HEK293 (cell line): ENCODE data around the gene MGAT4B.

Experiments
- AEBP2 ChIP-seq: fragments of 450-650 bp; formaldehyde crosslinking; IDR thresholded peaks from 2 replicates; pipeline ENCODE4 v1.5.1; 2016; ENCODE audit warnings: missing biosample characterization, missing genetic modification characterization, borderline replicate concordance
- BCL11B ChIP-seq: fragments of 450-650 bp; formaldehyde crosslinking; IDR thresholded peaks from 2 replicates; pipeline ENCODE4 v1.5.1; 2016; ENCODE audit warnings: low read depth, missing biosample characterization, missing genetic modification characterization
- FEZF1 ChIP-seq: fragments of 450-650 bp; formaldehyde crosslinking; IDR thresholded peaks from 2 replicates; pipeline ENCODE4 v1.5.1; 2016; ENCODE audit warnings: missing biosample characterization, missing genetic modification characterization
- GFI1B ChIP-seq: fragments of 450-650 bp; formaldehyde crosslinking; IDR thresholded peaks from 2 replicates; pipeline ENCODE4 v1.5.1; 2016; ENCODE audit warnings: missing biosample characterization, missing genetic modification characterization
- GLIS1 ChIP-seq: fragments of 450-650 bp; formaldehyde crosslinking; IDR thresholded peaks from 2 replicates; pipeline ENCODE4 v1.5.1; 2016; ENCODE audit warnings: missing biosample characterization, missing genetic modification characterization
- GLIS2 ChIP-seq: fragments of 450-650 bp; formaldehyde crosslinking; IDR thresholded peaks from 2 replicates; pipeline ENCODE4 v1.5.1; 2016; ENCODE audit warnings: missing biosample characterization, missing genetic modification characterization
- ZFHX2 ChIP-seq: fragments of 450-650 bp; formaldehyde crosslinking; conservative IDR thresholded peaks from 2 replicates; pipeline ENCODE4 v1.5.1; 2016; ENCODE audit warnings: missing biosample characterization, missing genetic modification characterization
- ZFP69B ChIP-seq: fragments of 450-650 bp; formaldehyde crosslinking; IDR thresholded peaks from 2 replicates; pipeline ENCODE4 v1.5.1; 2016; ENCODE audit warnings: missing biosample characterization, missing genetic modification characterization
- ZNF311 ChIP-seq: fragments of 450-650 bp; formaldehyde crosslinking; IDR thresholded peaks from 2 replicates; pipeline ENCODE4 v1.5.1; 2017; ENCODE audit warnings: missing biosample characterization, missing genetic modification characterization, borderline replicate concordance
- ZNF513 ChIP-seq: fragments of 450-650 bp; IDR thresholded peaks from 2 replicates; pipeline ENCODE4 v1.5.1; 2018; ENCODE audit warnings: missing biosample characterization, missing genetic modification characterization
- ZNF549 ChIP-seq: fragments of 450-650 bp; IDR thresholded peaks from 2 replicates; pipeline ENCODE4 v1.5.1; 2018; ENCODE audit warnings: missing biosample characterization, missing genetic modification characterization, mild to moderate bottlenecking, inconsistent platforms, moderate library complexity
- ZNF585B ChIP-seq: fragments of 450-650 bp; formaldehyde crosslinking; IDR thresholded peaks from 2 replicates; pipeline ENCODE4 v1.5.1; 2016; ENCODE audit warnings: missing biosample characterization, missing genetic modification characterization
- ZNF624 ChIP-seq: fragments of 450-650 bp; formaldehyde crosslinking; IDR thresholded peaks from 2 replicates; pipeline ENCODE4 v1.5.1; 2017; ENCODE audit warnings: missing biosample characterization, missing genetic modification characterization
- ZNF747 ChIP-seq: fragments of 450-650 bp; formaldehyde crosslinking; IDR thresholded peaks from 2 replicates; pipeline ENCODE4 v1.5.1; 2016; ENCODE audit warnings: missing biosample characterization, missing genetic modification characterization
- ZSCAN30 ChIP-seq: fragments of 450-650 bp; IDR thresholded peaks from 2 replicates; pipeline ENCODE4 v1.5.1; 2018; ENCODE audit warnings: missing biosample characterization, mild to moderate bottlenecking, missing genetic modification characterization, moderate library complexity
- TF ChIP-seq, protein P1 (sequence below): fragments of 450-650 bp; formaldehyde crosslinking; IDR thresholded peaks from 2 replicates; pipeline ENCODE4 v1.5.1; 2016; ENCODE audit warnings: missing biosample characterization, missing genetic modification characterization
- TF ChIP-seq, protein P2 (sequence below): fragments of 450-650 bp; formaldehyde crosslinking; IDR thresholded peaks from 2 replicates; pipeline ENCODE4 v1.5.1; 2016; ENCODE audit warnings: missing biosample characterization, missing genetic modification characterization, borderline replicate concordance
- TF ChIP-seq, protein P3 (sequence below): fragments of 450-650 bp; formaldehyde crosslinking; IDR thresholded peaks from 2 replicates; pipeline ENCODE4 v1.5.1; 2017; ENCODE audit warnings: missing biosample characterization, missing genetic modification characterization
- TF ChIP-seq, protein P4 (sequence below): fragments of 450-650 bp; formaldehyde crosslinking; IDR thresholded peaks from 2 replicates; pipeline ENCODE4 v1.5.1; 2017; ENCODE audit warnings: missing biosample characterization, missing genetic modification characterization
- TF ChIP-seq, protein P5 (sequence below): fragments of 450-650 bp; formaldehyde crosslinking; IDR thresholded peaks from 2 replicates; pipeline ENCODE4 v1.5.1; 2016; ENCODE audit warnings: missing biosample characterization, missing genetic modification characterization

The MGAT4B gene

DNA sequence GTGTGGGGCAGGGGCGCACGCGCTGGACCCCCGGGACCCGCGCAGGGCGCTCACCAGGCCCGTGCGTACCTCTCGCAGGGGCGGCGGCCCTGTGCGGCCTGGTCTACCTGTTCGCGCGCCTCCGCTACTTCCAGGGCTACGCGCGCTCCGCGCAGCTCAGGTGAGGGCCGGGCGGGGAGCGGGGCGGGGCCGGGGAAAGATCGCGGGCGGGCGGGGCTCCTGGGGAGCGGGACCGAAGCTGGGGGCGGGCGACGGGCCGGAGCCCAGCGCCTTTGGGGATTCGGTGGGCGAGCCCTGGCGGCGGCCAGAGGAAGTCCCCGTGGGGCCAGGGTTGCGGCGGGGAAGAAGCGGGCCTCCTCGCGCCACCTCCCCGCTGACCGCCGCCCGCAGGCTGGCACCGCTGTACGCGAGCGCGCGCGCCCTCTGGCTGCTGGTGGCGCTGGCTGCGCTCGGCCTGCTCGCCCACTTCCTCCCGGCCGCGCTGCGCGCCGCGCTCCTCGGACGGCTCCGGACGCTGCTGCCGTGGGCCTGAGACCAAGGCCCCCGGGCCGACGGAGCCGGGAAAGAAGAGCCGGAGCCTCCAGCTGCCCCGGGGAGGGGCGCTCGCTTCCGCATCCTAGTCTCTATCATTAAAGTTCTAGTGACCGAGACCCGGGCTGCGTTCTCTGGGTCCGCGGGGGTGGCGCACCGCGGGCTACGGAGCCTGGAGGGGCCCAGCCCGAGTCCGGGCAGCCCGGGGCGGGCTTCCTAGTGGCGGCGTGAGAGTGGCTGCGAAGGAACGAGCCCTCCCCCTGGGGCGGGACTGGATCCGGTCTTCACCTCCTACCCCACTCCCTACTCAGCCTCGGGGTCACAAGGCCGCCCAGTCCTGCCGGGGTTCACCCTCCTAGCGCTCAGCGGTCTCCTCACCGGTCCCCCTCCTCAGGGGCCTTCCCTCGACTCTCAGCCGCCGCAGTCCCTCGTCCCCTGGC lies 10.5 kb downstream of the MGAT4B start (continued):
- TF ChIP-seq, protein P1, sequence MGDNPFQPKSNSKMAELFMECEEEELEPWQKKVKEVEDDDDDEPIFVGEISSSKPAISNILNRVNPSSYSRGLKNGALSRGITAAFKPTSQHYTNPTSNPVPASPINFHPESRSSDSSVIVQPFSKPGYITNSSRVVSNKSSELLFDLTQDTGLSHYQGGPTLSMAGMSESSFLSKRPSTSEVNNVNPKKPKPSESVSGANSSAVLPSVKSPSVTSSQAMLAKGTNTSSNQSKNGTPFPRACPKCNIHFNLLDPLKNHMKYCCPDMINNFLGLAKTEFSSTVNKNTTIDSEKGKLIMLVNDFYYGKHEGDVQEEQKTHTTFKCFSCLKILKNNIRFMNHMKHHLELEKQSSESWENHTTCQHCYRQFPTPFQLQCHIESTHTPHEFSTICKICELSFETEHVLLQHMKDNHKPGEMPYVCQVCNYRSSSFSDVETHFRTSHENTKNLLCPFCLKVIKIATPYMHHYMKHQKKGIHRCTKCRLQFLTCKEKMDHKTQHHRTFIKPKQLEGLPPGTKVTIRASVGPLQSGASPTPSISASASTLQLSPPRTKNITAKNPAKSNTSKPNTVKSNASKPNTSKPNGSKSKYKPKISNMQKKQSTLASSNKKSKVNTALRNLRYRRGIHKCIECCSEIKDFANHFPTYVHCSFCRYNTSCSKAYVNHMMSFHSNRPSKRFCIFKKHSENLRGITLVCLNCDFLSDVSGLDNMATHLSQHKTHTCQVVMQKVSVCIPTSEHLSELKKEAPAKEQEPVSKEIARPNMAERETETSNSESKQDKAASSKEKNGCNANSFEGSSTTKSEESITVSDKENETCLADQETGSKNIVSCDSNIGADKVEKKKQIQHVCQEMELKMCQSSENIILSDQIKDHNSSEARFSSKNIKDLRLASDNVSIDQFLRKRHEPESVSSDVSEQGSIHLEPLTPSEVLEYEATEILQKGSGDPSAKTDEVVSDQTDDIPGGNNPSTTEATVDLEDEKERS (tag by site-specific recombination), result no peak
- TF ChIP-seq, protein P2, sequence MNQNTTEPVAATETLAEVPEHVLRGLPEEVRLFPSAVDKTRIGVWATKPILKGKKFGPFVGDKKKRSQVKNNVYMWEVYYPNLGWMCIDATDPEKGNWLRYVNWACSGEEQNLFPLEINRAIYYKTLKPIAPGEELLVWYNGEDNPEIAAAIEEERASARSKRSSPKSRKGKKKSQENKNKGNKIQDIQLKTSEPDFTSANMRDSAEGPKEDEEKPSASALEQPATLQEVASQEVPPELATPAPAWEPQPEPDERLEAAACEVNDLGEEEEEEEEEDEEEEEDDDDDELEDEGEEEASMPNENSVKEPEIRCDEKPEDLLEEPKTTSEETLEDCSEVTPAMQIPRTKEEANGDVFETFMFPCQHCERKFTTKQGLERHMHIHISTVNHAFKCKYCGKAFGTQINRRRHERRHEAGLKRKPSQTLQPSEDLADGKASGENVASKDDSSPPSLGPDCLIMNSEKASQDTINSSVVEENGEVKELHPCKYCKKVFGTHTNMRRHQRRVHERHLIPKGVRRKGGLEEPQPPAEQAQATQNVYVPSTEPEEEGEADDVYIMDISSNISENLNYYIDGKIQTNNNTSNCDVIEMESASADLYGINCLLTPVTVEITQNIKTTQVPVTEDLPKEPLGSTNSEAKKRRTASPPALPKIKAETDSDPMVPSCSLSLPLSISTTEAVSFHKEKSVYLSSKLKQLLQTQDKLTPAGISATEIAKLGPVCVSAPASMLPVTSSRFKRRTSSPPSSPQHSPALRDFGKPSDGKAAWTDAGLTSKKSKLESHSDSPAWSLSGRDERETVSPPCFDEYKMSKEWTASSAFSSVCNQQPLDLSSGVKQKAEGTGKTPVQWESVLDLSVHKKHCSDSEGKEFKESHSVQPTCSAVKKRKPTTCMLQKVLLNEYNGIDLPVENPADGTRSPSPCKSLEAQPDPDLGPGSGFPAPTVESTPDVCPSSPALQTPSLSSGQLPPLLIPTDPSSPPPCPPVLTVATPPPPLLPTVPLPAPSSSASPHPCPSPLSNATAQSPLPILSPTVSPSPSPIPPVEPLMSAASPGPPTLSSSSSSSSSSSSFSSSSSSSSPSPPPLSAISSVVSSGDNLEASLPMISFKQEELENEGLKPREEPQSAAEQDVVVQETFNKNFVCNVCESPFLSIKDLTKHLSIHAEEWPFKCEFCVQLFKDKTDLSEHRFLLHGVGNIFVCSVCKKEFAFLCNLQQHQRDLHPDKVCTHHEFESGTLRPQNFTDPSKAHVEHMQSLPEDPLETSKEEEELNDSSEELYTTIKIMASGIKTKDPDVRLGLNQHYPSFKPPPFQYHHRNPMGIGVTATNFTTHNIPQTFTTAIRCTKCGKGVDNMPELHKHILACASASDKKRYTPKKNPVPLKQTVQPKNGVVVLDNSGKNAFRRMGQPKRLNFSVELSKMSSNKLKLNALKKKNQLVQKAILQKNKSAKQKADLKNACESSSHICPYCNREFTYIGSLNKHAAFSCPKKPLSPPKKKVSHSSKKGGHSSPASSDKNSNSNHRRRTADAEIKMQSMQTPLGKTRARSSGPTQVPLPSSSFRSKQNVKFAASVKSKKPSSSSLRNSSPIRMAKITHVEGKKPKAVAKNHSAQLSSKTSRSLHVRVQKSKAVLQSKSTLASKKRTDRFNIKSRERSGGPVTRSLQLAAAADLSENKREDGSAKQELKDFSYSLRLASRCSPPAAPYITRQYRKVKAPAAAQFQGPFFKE (tag by site-specific recombination), result no peak
- TF ChIP-seq ZFP69B (peak; percentile 81; the same call in 1 of the 2 replicates), ZSCAN30 (peak; percentile 54), ZNF311 (tag by site-specific recombination) (no peak), ZNF513 (tag by site-specific recombination) (peak; percentile 23; the same call in 1 of the 2 replicates), FEZF1 (tag by site-specific recombination) (no peak), GFI1B (tag by site-specific recombination) (no peak), GLIS2 (tag by site-specific recombination) (peak; percentile 71; the same call in 1 of the 2 replicates), BCL11B (tag by site-specific recombination) (0 out of 2 replicates have a peak, but pooled peaks have one; percentile 11), ZNF585B (tag by site-specific recombination) (no peak), ZNF747 (tag by site-specific recombination) (no peak), ZFHX2 (peak; percentile 30), ZNF549 (tag by site-specific recombination) (no peak), AEBP2 (tag by site-specific recombination) (no peak), ZNF624 (tag by site-specific recombination) (no peak), GLIS1 (tag by site-specific recombination) (peak; percentile 16)
- TF ChIP-seq, protein P3, sequence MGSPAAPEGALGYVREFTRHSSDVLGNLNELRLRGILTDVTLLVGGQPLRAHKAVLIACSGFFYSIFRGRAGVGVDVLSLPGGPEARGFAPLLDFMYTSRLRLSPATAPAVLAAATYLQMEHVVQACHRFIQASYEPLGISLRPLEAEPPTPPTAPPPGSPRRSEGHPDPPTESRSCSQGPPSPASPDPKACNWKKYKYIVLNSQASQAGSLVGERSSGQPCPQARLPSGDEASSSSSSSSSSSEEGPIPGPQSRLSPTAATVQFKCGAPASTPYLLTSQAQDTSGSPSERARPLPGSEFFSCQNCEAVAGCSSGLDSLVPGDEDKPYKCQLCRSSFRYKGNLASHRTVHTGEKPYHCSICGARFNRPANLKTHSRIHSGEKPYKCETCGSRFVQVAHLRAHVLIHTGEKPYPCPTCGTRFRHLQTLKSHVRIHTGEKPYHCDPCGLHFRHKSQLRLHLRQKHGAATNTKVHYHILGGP (tag by site-specific recombination), result no peak
- TF ChIP-seq, protein P4, sequence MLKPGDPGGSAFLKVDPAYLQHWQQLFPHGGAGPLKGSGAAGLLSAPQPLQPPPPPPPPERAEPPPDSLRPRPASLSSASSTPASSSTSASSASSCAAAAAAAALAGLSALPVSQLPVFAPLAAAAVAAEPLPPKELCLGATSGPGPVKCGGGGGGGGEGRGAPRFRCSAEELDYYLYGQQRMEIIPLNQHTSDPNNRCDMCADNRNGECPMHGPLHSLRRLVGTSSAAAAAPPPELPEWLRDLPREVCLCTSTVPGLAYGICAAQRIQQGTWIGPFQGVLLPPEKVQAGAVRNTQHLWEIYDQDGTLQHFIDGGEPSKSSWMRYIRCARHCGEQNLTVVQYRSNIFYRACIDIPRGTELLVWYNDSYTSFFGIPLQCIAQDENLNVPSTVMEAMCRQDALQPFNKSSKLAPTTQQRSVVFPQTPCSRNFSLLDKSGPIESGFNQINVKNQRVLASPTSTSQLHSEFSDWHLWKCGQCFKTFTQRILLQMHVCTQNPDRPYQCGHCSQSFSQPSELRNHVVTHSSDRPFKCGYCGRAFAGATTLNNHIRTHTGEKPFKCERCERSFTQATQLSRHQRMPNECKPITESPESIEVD, result no peak
- TF ChIP-seq, protein P5, sequence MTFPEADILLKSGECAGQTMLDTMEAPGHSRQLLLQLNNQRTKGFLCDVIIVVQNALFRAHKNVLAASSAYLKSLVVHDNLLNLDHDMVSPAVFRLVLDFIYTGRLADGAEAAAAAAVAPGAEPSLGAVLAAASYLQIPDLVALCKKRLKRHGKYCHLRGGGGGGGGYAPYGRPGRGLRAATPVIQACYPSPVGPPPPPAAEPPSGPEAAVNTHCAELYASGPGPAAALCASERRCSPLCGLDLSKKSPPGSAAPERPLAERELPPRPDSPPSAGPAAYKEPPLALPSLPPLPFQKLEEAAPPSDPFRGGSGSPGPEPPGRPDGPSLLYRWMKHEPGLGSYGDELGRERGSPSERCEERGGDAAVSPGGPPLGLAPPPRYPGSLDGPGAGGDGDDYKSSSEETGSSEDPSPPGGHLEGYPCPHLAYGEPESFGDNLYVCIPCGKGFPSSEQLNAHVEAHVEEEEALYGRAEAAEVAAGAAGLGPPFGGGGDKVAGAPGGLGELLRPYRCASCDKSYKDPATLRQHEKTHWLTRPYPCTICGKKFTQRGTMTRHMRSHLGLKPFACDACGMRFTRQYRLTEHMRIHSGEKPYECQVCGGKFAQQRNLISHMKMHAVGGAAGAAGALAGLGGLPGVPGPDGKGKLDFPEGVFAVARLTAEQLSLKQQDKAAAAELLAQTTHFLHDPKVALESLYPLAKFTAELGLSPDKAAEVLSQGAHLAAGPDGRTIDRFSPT (tag by site-specific recombination), result no peak
